Testis (tissue), 2 donors: ENCODE results near the gene CASP2.

Experiments
- CTCF ChIP-seq, 3 experiments: fragments of 450-650 bp in 2 of 3; fragments of 200-600 bp in 1 of 3; sonication (generic) in 1 of 3; IDR thresholded peaks; one replicate each; pipeline ENCODE4 v1.5.1; 2016 to 2019; ENCODE audit warnings: antibody characterized with exemption in 3 of 3, mild to moderate bottlenecking in 2 of 3, moderate library complexity in 1 of 3
- POLR2A ChIP-seq: fragments of 450-650 bp; IDR thresholded peaks from one replicate; pipeline ENCODE4 v1.6.1; 2017; ENCODE audit warnings: antibody characterized with exemption, mild to moderate bottlenecking, moderate library complexity

GRCh38 chr7:143282124-143282523, 6.0 kb upstream of the CASP2 start:
- TF ChIP-seq CTCF (IDR thresholded peaks at IDR 0.05): no peak
- no peak for TF ChIP-seq POLR2A
